Activated CD8-positive, alpha-beta T cell treated with anti-CD3 and anti-CD28 coated beads for 36 hours (primary cell): ENCODE measurements around the gene ARHGAP10. TPM values are rescaled to one million over a fixed set of nuclear protein-coding genes. Genes with fewer than 3 reads are reported as not detected.

Source experiments
- ATAC-seq: fragments of 200-7000 bp; cut with Tn5 transposase; one replicate; pipeline ENCODE4 v1.10.0; 2021; ENCODE audit warnings: mild to moderate bottlenecking, moderate library complexity
- CTCF ChIA-PET: fragments of 350-600 bp; sonication (Branson Sonifier 250); formaldehyde crosslinking; loops from one replicate; lab custom pipeline; 2021; ENCODE audit warnings: antibody characterized with exemption; lab: Charles Lee
- POLR2A ChIA-PET: fragments of 350-600 bp; sonication (Branson Sonifier 250); formaldehyde crosslinking; loops from one replicate; lab custom pipeline; 2021; ENCODE audit warnings: antibody characterized with exemption; lab: Charles Lee
- DNase-seq: peaks from one replicate; pipeline ENCODE4 v3.0.0-alpha.2; 2020
- H3K27ac Mint-ChIP-seq: one replicate; pipeline ENCODE4 v1.8.0; 2021; ENCODE audit warnings: mild to moderate bottlenecking, mixed read lengths
- H3K27me3 Mint-ChIP-seq: one replicate; pipeline ENCODE4 v1.8.0; 2021; ENCODE audit warnings: mixed read lengths
- H3K36me3 Mint-ChIP-seq: one replicate; pipeline ENCODE4 v1.8.0; 2021; ENCODE audit warnings: low read depth, mixed read lengths
- H3K4me1 Mint-ChIP-seq: one replicate; pipeline ENCODE4 v1.8.0; 2021; ENCODE audit warnings: low read depth, mixed read lengths
- H3K4me3 Mint-ChIP-seq: one replicate; pipeline ENCODE4 v1.8.0; 2021; ENCODE audit warnings: mild to moderate bottlenecking, moderate library complexity, mixed read lengths
- H3K9me3 Mint-ChIP-seq: one replicate; pipeline ENCODE4 v1.8.0; 2021; ENCODE audit warnings: mixed read lengths
- CTCF ChIP-seq: fragments of 200-600 bp; IDR thresholded peaks from one replicate; pipeline ENCODE4 v1.8.0; 2022; ENCODE audit warnings: antibody characterized with exemption, mild to moderate bottlenecking
- intact Hi-C: fragments of 100-400 bp; cut with micrococcal nuclease; formaldehyde crosslinking; loops from one replicate; pipeline ENCODE4 v1.10.0; 2022
- total RNA-seq, 2 experiments: library from RNA; stranded (reverse); gene quantifications; one replicate each; pipeline ENCODE4 v1.2.3, GENCODE V29; 2021

The ARHGAP10 gene
- total RNA-seq, 2 experiments from 2014 or later, result 4.0 to 5.1 TPM

DNA sequence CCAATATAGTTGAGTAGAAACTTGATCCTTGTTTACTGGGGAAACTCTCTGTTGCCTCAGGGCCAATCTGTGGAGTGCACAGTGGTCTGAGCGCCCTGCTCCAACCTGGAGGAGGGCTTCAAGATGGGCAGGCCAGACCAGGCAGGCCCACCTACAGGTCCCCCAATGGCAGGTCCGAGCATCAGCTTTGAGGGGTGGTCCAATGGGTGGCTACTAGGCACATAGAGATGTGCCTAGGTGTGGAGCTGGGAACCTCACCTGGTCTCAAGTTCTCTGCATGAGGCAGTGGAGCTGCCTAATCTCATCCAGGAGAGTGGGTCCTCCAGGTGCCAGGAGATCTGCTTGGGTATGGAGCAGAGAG lies 252.9 kb downstream of the ARHGAP10 start:
- CTCF ChIA-PET, result interaction anchor here (1.4 to 2.1 kb wide), 3 partner anchors 11 to 34 kb away, joined by 3 to 8 read pairs (median 4); no protein-coding TSS in a partner anchor
- Mint-ChIP-seq H3K36me3 (no peaks in the 10 kb centered on the region), H3K27ac (no peak overlapping the region), H3K4me1 (peaks cover 13% of the 10 kb centered on the region), H3K27me3 (no peaks in the 10 kb centered on the region), H3K9me3 (no peaks in the 10 kb centered on the region), H3K4me3 (no peak overlapping the region)
- no peak for TF ChIP-seq CTCF
- intact Hi-C loops, result no loop called here
- POLR2A ChIA-PET, result interaction anchor here (0.7 kb wide), 1 partner anchor 36 kb away, joined by 3 read pairs; no protein-coding TSS in a partner anchor
- ATAC-seq (no peak), DNase-seq (no peak)

DNA sequence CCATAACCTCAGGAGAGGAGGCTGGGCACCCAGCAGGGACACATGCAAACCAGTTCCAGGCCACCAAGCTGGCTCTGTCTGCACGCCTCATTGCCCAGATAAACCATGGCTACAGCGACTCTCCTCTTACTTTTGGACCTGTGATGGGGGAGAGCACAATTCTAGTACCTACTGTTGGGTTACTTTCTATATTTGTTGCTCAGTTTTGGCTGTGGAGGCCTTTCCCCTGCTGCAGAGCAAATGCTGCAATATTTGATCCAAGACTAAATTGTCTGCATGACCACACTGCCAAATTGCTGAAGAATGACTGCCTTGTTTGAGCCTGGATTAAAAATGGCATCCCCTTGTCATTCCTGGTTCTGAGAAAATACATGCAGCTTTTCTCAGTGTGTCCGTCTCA lies 253.5 kb downstream of the ARHGAP10 start:
- POLR2A ChIA-PET, result interaction anchor here (0.7 kb wide), 1 partner anchor 36 kb away, joined by 3 read pairs; no protein-coding TSS in a partner anchor
- no peaks in the 10 kb centered on the region for H3K9me3 Mint-ChIP-seq
- intact Hi-C loops, result no loop called here
- H3K36me3 Mint-ChIP-seq, result no peaks in the 10 kb centered on the region
- CTCF ChIA-PET, result interaction anchor here (1.4 kb wide), 1 partner anchor 33 kb away, joined by 3 read pairs; no protein-coding TSS in a partner anchor
- H3K4me3 Mint-ChIP-seq, result no peak overlapping the region
- TF ChIP-seq CTCF, result no peak
- ATAC-seq (no peak), DNase-seq (no peak)
- no peaks in the 10 kb centered on the region for H3K27me3 Mint-ChIP-seq
- H3K4me1 Mint-ChIP-seq, result peaks cover 13% of the 10 kb centered on the region
- H3K27ac Mint-ChIP-seq, result no peak overlapping the region

DNA sequence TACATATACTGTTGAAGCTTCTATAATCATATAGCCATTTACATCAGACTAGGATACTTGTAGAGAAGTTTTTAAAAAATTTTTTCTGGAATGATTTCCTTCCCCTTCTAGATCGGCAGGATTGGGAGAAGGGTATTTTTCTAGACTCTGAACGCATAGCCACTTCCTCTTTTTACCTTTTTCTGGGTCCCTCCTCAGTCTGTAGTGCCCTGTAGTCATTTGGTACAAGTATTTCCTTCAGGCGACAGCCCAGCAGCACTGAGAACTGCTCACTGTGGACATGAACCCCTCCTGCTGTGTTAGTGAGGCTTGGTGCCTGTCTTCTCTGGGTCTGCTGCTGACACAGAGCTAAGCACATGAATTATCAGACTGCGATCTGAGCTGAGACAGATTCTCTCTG lies 255.4 kb downstream of the ARHGAP10 start:
- ChIA-PET CTCF (interaction anchor here (1.4 kb wide), 1 partner anchor 11 kb away, joined by 9 read pairs; no protein-coding TSS in a partner anchor), POLR2A (no interaction called here)
- ATAC-seq (no peak), DNase-seq (no peak)
- intact Hi-C loops, result no loop called here
- Mint-ChIP-seq H3K9me3 (no peaks in the 10 kb centered on the region), H3K27ac (no peak overlapping the region), H3K27me3 (no peaks in the 10 kb centered on the region), H3K4me1 (no peaks in the 10 kb centered on the region), H3K36me3 (no peaks in the 10 kb centered on the region), H3K4me3 (no peak overlapping the region)
- no peak for TF ChIP-seq CTCF

DNA sequence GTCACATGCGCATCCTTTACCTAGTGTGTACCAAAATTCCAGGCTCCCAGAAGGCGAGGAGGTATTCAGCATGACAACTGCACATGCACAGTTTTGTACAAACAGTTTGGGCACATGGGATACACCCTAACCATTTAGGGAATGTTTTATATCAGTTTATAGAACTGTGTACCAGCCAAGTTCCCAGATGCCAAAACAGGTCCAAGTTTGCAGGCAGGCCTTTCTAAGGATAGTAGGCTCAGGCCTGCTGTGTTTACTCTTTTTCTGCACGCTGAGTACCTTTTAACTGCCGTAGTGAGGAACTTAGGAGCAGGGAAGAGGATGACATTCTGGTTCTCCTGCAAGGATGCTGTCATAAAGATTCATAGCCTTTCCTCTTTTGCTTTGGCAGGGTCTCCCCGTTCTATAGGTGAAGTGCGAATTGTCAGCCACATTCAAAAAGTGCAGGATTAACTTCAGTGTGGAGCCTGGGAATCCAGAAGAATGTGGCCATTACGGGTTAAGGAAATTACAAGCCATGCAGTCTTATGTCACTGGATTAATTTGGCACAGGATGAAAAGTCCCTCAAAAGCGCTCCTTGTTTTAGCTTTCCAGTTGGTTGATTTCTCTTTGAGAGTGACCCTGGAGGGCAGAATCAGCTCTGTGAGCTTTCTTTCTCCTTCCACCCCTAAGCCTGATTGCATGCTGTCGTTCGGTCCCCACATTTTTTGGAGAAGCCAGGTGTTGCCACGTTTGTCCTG lies 259.8 kb downstream of the ARHGAP10 start:
- ChIA-PET CTCF (no interaction called here), POLR2A (no interaction called here)
- no peak overlapping the region for H3K4me3 Mint-ChIP-seq
- no peaks in the 10 kb centered on the region for H3K27me3 Mint-ChIP-seq
- H3K27ac Mint-ChIP-seq, result no peak overlapping the region
- TF ChIP-seq CTCF, result no peak
- H3K9me3 Mint-ChIP-seq, result no peaks in the 10 kb centered on the region
- no peaks in the 10 kb centered on the region for H3K4me1 Mint-ChIP-seq
- ATAC-seq (no peak), DNase-seq (no peak)
- H3K36me3 Mint-ChIP-seq, result no peaks in the 10 kb centered on the region
- intact Hi-C loops, result no loop called here

GRCh38 chr4:147994076-147994475 lies 262.2 kb downstream of the ARHGAP10 start:
- ChIA-PET POLR2A (no interaction called here), CTCF (no interaction called here)
- ATAC-seq, result no peak
- Mint-ChIP-seq H3K4me1 (no peaks in the 10 kb centered on the region), H3K9me3 (no peaks in the 10 kb centered on the region), H3K27ac (no peak overlapping the region), H3K27me3 (no peaks in the 10 kb centered on the region), H3K4me3 (no peak overlapping the region), H3K36me3 (no peaks in the 10 kb centered on the region)
- intact Hi-C loops, result no loop called here
- DNase-seq, result no peak
- TF ChIP-seq CTCF, result no peak
